H1 (cell line): Measurements from ENCODE around the gene SLC30A2. TPM values are rescaled to one million over a fixed set of nuclear protein-coding genes. Genes with fewer than 3 reads are reported as not detected.

ENCODE experiments used
- CTCF ChIA-PET: fragments of 300-600 bp; sonication (Branson Sonifier 250); formaldehyde crosslinking; loops from one replicate; lab custom pipeline; 2021; ENCODE audit not compliant: partially characterized antibody; lab: Charles Lee
- POLR2A ChIA-PET: fragments of 300-600 bp; sonication (Branson Sonifier 250); formaldehyde crosslinking; loops from one replicate; lab custom pipeline; 2021; ENCODE audit warnings: inconsistent platforms; ENCODE audit not compliant: partially characterized antibody; lab: Charles Lee
- DNase-seq, 2 experiments: peaks; one replicate each; pipeline versions ENCODE4 v3.0.0 to v3.0.0-alpha.2; 2010 to 2022; ENCODE audit warnings: low spot score in 2 of 2, low read depth in 1 of 2, mixed read lengths in 1 of 2
- FAIRE-seq: peaks from 2 replicates; lab custom pipeline; 2011; peaks lifted over from hg19 to GRCh38; lab: Jason Lieb, UNC
- H2AFZ ChIP-seq: 2 replicates; pipeline ENCODE4 v1.8.1; 2012; ENCODE audit warnings: low read length, inconsistent platforms
- H2AK5ac ChIP-seq: 2 replicates; pipeline ENCODE4 v1.6.1; 2013; ENCODE audit warnings: low read depth, low read length
- H2BK120ac ChIP-seq: replicated peaks from 2 replicates; pipeline ENCODE3; 2013; ENCODE audit warnings: low read depth, low read length, inconsistent platforms
- H2BK12ac ChIP-seq: 2 replicates; pipeline ENCODE4 v1.6.1; 2013; ENCODE audit warnings: low read depth, low read length
- H2BK15ac ChIP-seq: 2 replicates; pipeline ENCODE4 v1.6.1; 2013; ENCODE audit warnings: low read length
- H2BK20ac ChIP-seq: 2 replicates; pipeline ENCODE4 v1.6.1; 2013; ENCODE audit warnings: low read length
- H2BK5ac ChIP-seq: 2 replicates; pipeline ENCODE4 v1.6.1; 2013; ENCODE audit warnings: low read depth, low read length
- H3K14ac ChIP-seq: 2 replicates; pipeline ENCODE4 v1.6.1; 2013; ENCODE audit warnings: inconsistent platforms; ENCODE audit not compliant: insufficient read length
- H3K18ac ChIP-seq: 2 replicates; pipeline ENCODE4 v1.6.1; 2013; ENCODE audit warnings: low read length; ENCODE audit errors: extremely low read depth
- H3K23ac ChIP-seq: 2 replicates; pipeline ENCODE4 v1.6.1; 2013; ENCODE audit warnings: inconsistent platforms; ENCODE audit not compliant: insufficient read length
- H3K23me2 ChIP-seq: 2 replicates; pipeline ENCODE4 v1.6.1; 2013; ENCODE audit warnings: low read depth, low read length
- H3K27ac ChIP-seq: 2 replicates; pipeline ENCODE4 v1.6.1; 2011; ENCODE audit warnings: low read depth, low read length, inconsistent platforms
- H3K27me3 ChIP-seq, 4 experiments: replicated peaks in 1 of 4; 1 replicate in 1 of 4; 2 replicates in 3 of 4; pipeline versions ENCODE4 v1.6.1 to v1.8.1; 2011 to 2013; ENCODE audit warnings: low read length in 3 of 4, mild to moderate bottlenecking in 3 of 4, inconsistent platforms in 2 of 4, mixed read lengths in 2 of 4, moderate library complexity in 1 of 4; ENCODE audit not compliant: control insufficient read depth in 3 of 4, insufficient read depth in 3 of 4; ENCODE audit errors: extremely low read depth in 1 of 4
- H3K36me3 ChIP-seq, 4 experiments: 2 replicates each; pipeline versions ENCODE4 v1.6.1 to v1.8.1; 2011 to 2013; ENCODE audit warnings: mild to moderate bottlenecking in 4 of 4, low read length in 3 of 4, moderate library complexity in 2 of 4, control low read depth in 1 of 4, inconsistent platforms in 1 of 4; ENCODE audit not compliant: insufficient read depth in 4 of 4, control insufficient read depth in 2 of 4
- H3K4ac ChIP-seq: replicated peaks from 2 replicates; pipeline ENCODE3; 2013; ENCODE audit warnings: low read length, low read depth, mixed read lengths, inconsistent platforms; ENCODE audit not compliant: insufficient read length
- H3K4me1 ChIP-seq, 4 experiments: replicated peaks in 1 of 4; 1 replicate in 1 of 4; 2 replicates in 3 of 4; pipeline versions ENCODE4 v1.6.1 to v1.8.1; 2011 to 2013; ENCODE audit warnings: low read length in 3 of 4, inconsistent platforms in 2 of 4, mixed read lengths in 1 of 4; ENCODE audit not compliant: insufficient read depth in 4 of 4, control insufficient read depth in 3 of 4
- H3K4me2 ChIP-seq, 2 experiments: 2 replicates each; pipeline versions ENCODE4 v1.6.1 to v1.8.1; 2011 to 2013; ENCODE audit warnings: low read depth in 2 of 2, low read length in 2 of 2, control low read depth in 1 of 2, inconsistent platforms in 1 of 2, mild to moderate bottlenecking in 1 of 2; ENCODE audit not compliant: insufficient read depth in 1 of 2
- H3K4me3 ChIP-seq, 4 experiments: fragments of 200-600, 300-600 bp in 1 of 4; sonication (generic), shearing (Covaris generic), sonication (Bioruptor Twin) in 1 of 4; 2 replicates each; pipeline versions ENCODE4 v1.5.1 to v1.8.1; 2011 to 2016; ENCODE audit warnings: low read length in 4 of 4, low read depth in 3 of 4, control low read depth in 2 of 4, inconsistent platforms in 2 of 4, mild to moderate bottlenecking in 2 of 4, mixed read lengths in 1 of 4, moderate library complexity in 1 of 4; ENCODE audit not compliant: insufficient read depth in 2 of 4; ENCODE audit errors: extremely low read depth in 1 of 4
- H3K56ac ChIP-seq: replicated peaks from 2 replicates; pipeline ENCODE3; 2013; ENCODE audit warnings: low read depth, mild to moderate bottlenecking, mixed read lengths, low read length, inconsistent platforms; ENCODE audit not compliant: insufficient read length
- H3K79me1 ChIP-seq: 2 replicates; pipeline ENCODE4 v1.6.1; 2013; ENCODE audit warnings: low read depth, low read length, control low read depth
- H3K79me2 ChIP-seq, 2 experiments: 2 replicates each; pipeline versions ENCODE4 v1.6.1 to v1.8.1; 2012 to 2013; ENCODE audit warnings: low read length in 2 of 2, mild to moderate bottlenecking in 2 of 2, inconsistent platforms in 1 of 2; ENCODE audit not compliant: insufficient read depth in 2 of 2, control insufficient read depth in 1 of 2
- H3K9ac ChIP-seq, 4 experiments: replicated peaks in 1 of 4; 1 replicate in 1 of 4; 2 replicates in 3 of 4; pipeline versions ENCODE4 v1.6.1 to v1.8.1; 2011 to 2013; ENCODE audit warnings: low read depth in 3 of 4, low read length in 3 of 4, control low read depth in 2 of 4, mild to moderate bottlenecking in 2 of 4, moderate library complexity in 2 of 4, inconsistent platforms in 1 of 4; ENCODE audit errors: extremely low read depth in 1 of 4
- H3K9me3 ChIP-seq, 2 experiments: 2 replicates each; pipeline versions ENCODE4 v1.6.1 to v1.8.1; 2012 to 2013; ENCODE audit warnings: mild to moderate bottlenecking in 2 of 2, moderate library complexity in 2 of 2, control low read depth in 1 of 2, inconsistent platforms in 1 of 2, low read depth in 1 of 2, low read length in 1 of 2, mixed read lengths in 1 of 2; ENCODE audit not compliant: insufficient read depth in 2 of 2
- H4K20me1 ChIP-seq, 2 experiments: replicated peaks in 1 of 2; 2 replicates each; pipeline versions ENCODE3 to v1.8.1; 2011 to 2013; ENCODE audit warnings: inconsistent platforms in 2 of 2, low read length in 2 of 2, mild to moderate bottlenecking in 1 of 2; ENCODE audit not compliant: insufficient read depth in 2 of 2, control insufficient read depth in 1 of 2
- H4K5ac ChIP-seq: 2 replicates; pipeline ENCODE4 v1.6.1; 2013; ENCODE audit warnings: low read length, low read depth, mixed read lengths, inconsistent platforms; ENCODE audit not compliant: insufficient read length
- H4K8ac ChIP-seq: 2 replicates; pipeline ENCODE4 v1.8.0; 2013; ENCODE audit warnings: mild to moderate bottlenecking, moderate library complexity, low read length, inconsistent platforms; ENCODE audit not compliant: insufficient read depth; ENCODE audit errors: extremely low read depth
- H4K91ac ChIP-seq: replicated peaks from 2 replicates; pipeline ENCODE3; 2013; ENCODE audit warnings: low read length, mixed read lengths, inconsistent platforms; ENCODE audit not compliant: insufficient read length
- RXRA ChIP-seq: IDR thresholded peaks from 2 replicates; pipeline ENCODE4 v1.6.1; 2011; ENCODE audit warnings: low read depth, mild to moderate bottlenecking, low read length, moderate library complexity; ENCODE audit not compliant: insufficient read depth
- WGBS, 2 experiments: shearing (Covaris generic) in 1 of 2; methylation state at CpG; one replicate each; pipeline versions ENCODE4 v1.1.6 to v1.1.7; 2013 to 2015; ENCODE audit warnings: low lambda C conversion rate in 2 of 2, mixed read lengths in 2 of 2, inconsistent platforms in 1 of 2, low coverage in 1 of 2, missing lambda C conversion rate in 1 of 2; ENCODE audit not compliant: insufficient replicate concordance in 2 of 2, insufficient coverage in 1 of 2, insufficient read length in 1 of 2; ENCODE audit errors: extremely low coverage in 1 of 2, missing lambda C conversion rate in 1 of 2; 5-methylcytosine and 5-hydroxymethylcytosine counted together
- polyA plus RNA-seq, 7 experiments: library from polyadenylated mRNA; depleted of rRNA in 3 of 7; stranded (reverse) in 5 of 7; unstranded in 2 of 7; fragments of >200 nt in 5 of 7; fragments of 200-250 nt in 2 of 7; gene quantifications; 1 replicate in 5 of 7; 2 replicates in 1 of 7; 4 replicates in 1 of 7; pipeline versions ENCODE4 v1.2.1 to v1.2.3, GENCODE V29; 2011 to 2013; ENCODE audit warnings: missing spikeins in 2 of 7, mixed read lengths in 2 of 7
- total RNA-seq: library from RNA; stranded (reverse); fragmentation: NEBNext Ultra II Directional; extraction: Animal tissue kit (Norgen Biotek cat#: 25700); gene quantifications from 2 replicates; pipeline ENCODE4 v1.2.1, GENCODE V29; 2021

SLC30A2 gene
- total and polyA plus RNA-seq, 2 of the 8 experiments (the other 6 are each of a cell fraction or from before 2014, with no cell fraction given), result 0.19 to 0.76 TPM

- no peak overlapping the region for H2BK12ac ChIP-seq
- peaks cover 0 to 5% (median 2%) of the 10 kb centered on the region in 4 experiments; a peak in 2 of 7 replicates for H3K27me3 ChIP-seq
- H3K14ac ChIP-seq, result no peak overlapping the region
- no peak overlapping the region for H3K27ac ChIP-seq
- H2BK15ac ChIP-seq, result no peak overlapping the region
- H2AK5ac ChIP-seq, result no peak overlapping the region
- no peaks in the 10 kb centered on the region for H3K23me2 ChIP-seq
- H3K18ac ChIP-seq, result no peak overlapping the region
- H3K23ac ChIP-seq, result no peak overlapping the region
- no peak overlapping the region for H3K9ac ChIP-seq
- CTCF ChIA-PET, result interaction anchor here (1.0 to 2.5 kb wide), 3 partner anchors 11 to 57 kb away, joined by 3 to 7 read pairs (median 4); no protein-coding TSS in a partner anchor
- no peak overlapping the region for H4K8ac ChIP-seq
- TF ChIP-seq RXRA, result no peak
- no peak overlapping the region for H4K5ac ChIP-seq
- no peak overlapping the region for H3K4me3 ChIP-seq
- H3K79me1 ChIP-seq, result no peaks in the 10 kb centered on the region
- H3K56ac ChIP-seq, result no peak overlapping the region
- no peak overlapping the region for H3K4ac ChIP-seq
- no peak for DNase-seq
- H2BK120ac ChIP-seq, result no peak overlapping the region
- H3K4me1 ChIP-seq, result peaks cover 9 to 15% (median 12%) of the 10 kb centered on the region in 4 experiments
- no peaks in the 10 kb centered on the region for H3K79me2 ChIP-seq
- WGBS, 2 experiments, result 81% methylated on average over 7 of the region's 7 CpGs; no CpG with 5 or more reads in 1 of the 2 experiments
- H4K91ac ChIP-seq, result peak overlapping the region; percentile 73
- no peaks in the 10 kb centered on the region for H3K36me3 ChIP-seq
- POLR2A ChIA-PET, result no interaction called here
- H2AFZ ChIP-seq, result no peak overlapping the region
- H2BK5ac ChIP-seq, result no peak overlapping the region
- no peaks in the 10 kb centered on the region for H3K9me3 ChIP-seq
- H3K4me2 ChIP-seq, result no peak overlapping the region
- H4K20me1 ChIP-seq, result no peaks in the 10 kb centered on the region
- FAIRE-seq, result no peak
- H2BK20ac ChIP-seq, result no peak overlapping the region
Measured at GRCh38 chr1:26092422-26092821, 46.5 kb upstream of the SLC30A2 start.
